Fibroblast of the aortic adventitia (primary cell): ENCODE results near the gene RAB18. TPM values are rescaled to one million over a fixed set of nuclear protein-coding genes. Genes with fewer than 3 reads are reported as not detected.

Experiments used
- DNase-seq: peaks from one replicate; pipeline ENCODE4 v3.0.0-alpha.2; 2010; ENCODE audit warnings: low read depth
- H3K4me3 ChIP-seq: 2 replicates; pipeline ENCODE4 v1.5.1; 2011; ENCODE audit warnings: low read depth, mild to moderate bottlenecking, control low read depth, low read length, moderate library complexity
- total RNA-seq: library from RNA; depleted of rRNA; stranded (reverse); fragments of >200 nt; gene quantifications from 2 replicates; pipeline ENCODE4 v1.2.3, GENCODE V29; 2012; ENCODE audit warnings: low replicate concordance
- TF ChIP-seq, protein P1 (sequence below): IDR thresholded peaks from 2 replicates; pipeline ENCODE4 v1.5.1; 2011; ENCODE audit warnings: mild to moderate bottlenecking, low read length, control low read depth, inconsistent platforms; ENCODE audit not compliant: insufficient read depth

Gene RAB18
- total RNA-seq, 1 donor = 48.5 TPM

DNA sequence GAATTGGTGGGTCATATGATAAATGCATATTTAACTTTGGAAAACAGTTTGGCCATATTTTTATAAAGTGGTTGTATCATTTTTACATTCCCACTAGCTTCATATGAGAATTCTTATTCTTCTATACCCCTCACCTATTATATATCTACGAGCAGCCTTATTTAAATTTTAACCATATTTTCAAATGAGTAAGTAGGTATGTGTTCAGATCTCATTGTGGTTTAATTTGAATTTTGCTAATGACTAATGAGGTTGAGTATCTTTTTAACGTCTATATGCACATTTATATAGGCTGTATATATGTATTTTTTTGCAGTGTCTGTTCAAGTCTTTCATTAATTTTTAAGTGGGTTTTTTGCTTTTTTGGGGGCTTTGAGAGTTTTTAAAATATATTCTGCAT is 14.2 kb downstream of the RAB18 start:
- no peak overlapping the region for H3K4me3 ChIP-seq
- TF ChIP-seq, protein P1, sequence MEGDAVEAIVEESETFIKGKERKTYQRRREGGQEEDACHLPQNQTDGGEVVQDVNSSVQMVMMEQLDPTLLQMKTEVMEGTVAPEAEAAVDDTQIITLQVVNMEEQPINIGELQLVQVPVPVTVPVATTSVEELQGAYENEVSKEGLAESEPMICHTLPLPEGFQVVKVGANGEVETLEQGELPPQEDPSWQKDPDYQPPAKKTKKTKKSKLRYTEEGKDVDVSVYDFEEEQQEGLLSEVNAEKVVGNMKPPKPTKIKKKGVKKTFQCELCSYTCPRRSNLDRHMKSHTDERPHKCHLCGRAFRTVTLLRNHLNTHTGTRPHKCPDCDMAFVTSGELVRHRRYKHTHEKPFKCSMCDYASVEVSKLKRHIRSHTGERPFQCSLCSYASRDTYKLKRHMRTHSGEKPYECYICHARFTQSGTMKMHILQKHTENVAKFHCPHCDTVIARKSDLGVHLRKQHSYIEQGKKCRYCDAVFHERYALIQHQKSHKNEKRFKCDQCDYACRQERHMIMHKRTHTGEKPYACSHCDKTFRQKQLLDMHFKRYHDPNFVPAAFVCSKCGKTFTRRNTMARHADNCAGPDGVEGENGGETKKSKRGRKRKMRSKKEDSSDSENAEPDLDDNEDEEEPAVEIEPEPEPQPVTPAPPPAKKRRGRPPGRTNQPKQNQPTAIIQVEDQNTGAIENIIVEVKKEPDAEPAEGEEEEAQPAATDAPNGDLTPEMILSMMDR = no peak
- no peak for DNase-seq

DNA sequence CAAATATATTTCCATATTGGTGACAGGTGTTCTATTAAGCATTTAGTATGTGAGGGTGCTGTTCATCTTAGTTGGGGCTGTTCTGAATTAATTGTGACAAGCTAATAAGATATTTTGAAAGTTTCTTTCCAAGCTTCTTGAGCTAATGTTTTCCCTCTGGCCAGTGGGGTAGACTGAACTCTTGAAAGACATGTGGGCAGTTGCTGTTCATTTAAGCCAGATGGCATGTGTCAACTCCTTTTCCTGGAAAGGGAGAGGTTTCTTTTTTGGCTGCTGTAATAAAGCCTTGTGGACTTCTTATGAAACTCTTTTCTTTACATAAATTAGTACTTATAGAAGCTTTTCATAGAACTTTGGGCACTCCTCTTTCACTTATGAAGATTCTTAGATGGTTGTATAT is 21.7 kb downstream of the RAB18 start:
- TF ChIP-seq, protein P1 = no peak
- H3K4me3 ChIP-seq = no peak overlapping the region
- peak; percentile 76 for DNase-seq

DNA sequence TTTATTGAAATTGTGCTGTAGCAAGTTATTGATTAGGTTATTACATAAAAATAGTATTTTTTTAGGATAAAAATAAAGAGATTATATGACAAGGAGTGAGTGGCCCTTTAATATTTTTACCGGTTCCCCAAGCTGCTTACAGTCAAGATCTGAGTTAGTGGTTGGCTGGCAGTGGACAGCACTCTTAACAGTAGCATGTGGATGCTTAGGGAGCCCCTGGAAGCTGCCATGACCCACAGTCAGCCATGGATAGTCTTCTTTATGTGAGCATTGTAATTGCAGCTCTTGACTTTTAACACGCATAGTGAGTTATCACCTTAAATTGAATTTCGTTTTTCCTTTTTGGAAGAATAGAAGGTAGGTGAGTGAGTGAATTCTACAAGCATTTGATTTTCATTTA is 22.1 kb downstream of the RAB18 start:
- no peak for DNase-seq
- no peak overlapping the region for H3K4me3 ChIP-seq
- TF ChIP-seq, protein P1 = no peak

DNA sequence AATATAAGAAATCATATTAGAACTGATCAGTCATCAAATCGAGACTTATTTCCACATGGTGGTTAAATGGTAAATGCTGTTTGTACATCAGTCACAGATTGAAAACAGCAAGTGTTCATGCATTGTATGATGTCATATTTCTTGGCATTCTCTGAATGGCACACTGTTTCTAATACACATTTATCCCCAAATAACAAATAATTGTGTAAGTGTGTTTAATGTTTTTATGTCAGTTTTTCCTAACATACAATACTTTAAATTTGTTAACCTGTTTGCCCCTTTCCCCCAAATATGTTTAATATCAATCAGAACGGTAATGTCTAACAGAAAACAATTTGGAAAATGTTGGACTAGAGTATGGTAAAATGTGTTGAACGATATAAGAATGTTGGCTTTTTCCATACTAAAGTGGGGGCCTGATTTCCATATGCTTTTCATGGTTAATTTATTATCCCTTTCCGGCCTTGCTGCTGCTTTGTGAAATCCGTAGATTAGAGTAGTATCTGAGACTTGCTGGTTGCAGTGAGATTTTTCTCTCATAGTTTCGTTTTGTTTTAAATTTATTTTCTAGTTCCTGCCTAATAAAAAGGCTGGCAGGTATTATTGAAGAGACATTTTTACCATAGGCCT is 23.7 kb downstream of the RAB18 start:
- DNase-seq = no peak
- TF ChIP-seq, protein P1 = no peak
- H3K4me3 ChIP-seq = no peak overlapping the region

DNA sequence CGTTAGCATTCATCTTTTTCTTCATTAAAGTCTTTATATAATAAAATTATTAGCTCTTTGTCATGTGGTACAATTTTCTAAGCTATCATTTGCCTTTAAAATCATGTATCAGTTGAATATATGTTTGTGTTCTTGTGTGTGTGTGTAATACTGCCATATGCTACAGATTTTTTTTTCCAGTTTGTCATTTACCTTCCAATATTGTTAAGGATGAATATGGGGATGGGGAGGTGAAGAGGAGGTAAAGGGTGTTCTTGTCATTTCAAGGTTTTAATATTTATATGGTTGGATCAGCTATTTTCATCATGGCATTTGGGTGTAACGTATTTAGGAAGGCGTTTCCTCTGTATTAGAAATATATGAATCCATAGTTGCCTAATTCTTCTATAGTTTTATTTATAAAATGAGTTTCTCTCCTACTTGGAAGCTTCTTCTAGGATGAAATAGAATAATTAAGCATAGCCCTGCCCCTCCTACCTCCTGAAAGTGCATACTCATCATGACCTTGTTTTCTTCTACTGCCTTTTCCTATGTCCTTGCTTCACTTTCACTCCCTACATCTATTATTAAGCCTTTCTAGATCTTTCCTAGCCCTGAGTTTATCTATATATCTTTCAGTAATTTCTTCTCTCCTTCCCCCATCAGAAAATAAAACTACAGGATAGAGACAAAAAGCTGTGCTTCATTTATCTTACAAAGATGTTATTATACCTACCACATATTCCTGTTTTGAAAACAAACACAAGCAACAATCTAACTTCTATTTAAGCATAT is 25.1 kb downstream of the RAB18 start:
- TF ChIP-seq, protein P1 = no peak
- DNase-seq = peak; percentile 39
- H3K4me3 ChIP-seq = no peak overlapping the region

DNA sequence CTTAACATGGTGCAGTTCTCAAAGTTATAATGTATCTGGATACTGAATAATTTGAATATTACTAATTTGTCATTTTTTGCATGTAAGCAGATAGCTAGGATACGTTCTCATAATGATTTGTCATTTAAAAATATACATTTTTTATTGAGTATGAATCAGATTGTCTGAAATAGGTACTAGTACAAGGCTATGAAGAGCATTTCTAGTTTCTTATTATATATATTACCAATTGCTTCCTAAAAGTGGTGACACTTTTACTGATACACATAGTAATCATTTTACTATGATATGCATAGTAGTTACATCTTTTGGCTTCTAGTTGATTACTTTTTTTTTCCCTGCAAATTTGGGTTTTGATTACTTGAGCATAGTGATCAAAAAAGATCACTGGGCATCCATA is 26.4 kb downstream of the RAB18 start:
- DNase-seq = no peak
- H3K4me3 ChIP-seq = no peak overlapping the region
- TF ChIP-seq, protein P1 = no peak
